HFF-Myc (cell line): Measurements from ENCODE around the gene AGBL2.
"Not testable (repeated sequence)": the region's sequence is repeated elsewhere in the genome, so short reads cannot be mapped to it uniquely, and the experiment has no call there.

ENCODE experiments used
- DNase-seq: peaks from one replicate; pipeline ENCODE4 v3.0.0-alpha.2; 2011; ENCODE audit warnings: low read depth; ENCODE audit errors: extremely low read depth
- H3K4me3 ChIP-seq: replicated peaks from 2 replicates; pipeline ENCODE4 v1.5.1; 2011; ENCODE audit warnings: low read depth, mild to moderate bottlenecking, control low read depth, low read length
- TF ChIP-seq, protein P1 (sequence below): IDR thresholded peaks from 2 replicates; pipeline ENCODE4 v1.5.1; 2012; ENCODE audit warnings: mild to moderate bottlenecking, low read depth, low read length, control low read depth; ENCODE audit errors: missing control alignments

AGBL2 gene, protein sequence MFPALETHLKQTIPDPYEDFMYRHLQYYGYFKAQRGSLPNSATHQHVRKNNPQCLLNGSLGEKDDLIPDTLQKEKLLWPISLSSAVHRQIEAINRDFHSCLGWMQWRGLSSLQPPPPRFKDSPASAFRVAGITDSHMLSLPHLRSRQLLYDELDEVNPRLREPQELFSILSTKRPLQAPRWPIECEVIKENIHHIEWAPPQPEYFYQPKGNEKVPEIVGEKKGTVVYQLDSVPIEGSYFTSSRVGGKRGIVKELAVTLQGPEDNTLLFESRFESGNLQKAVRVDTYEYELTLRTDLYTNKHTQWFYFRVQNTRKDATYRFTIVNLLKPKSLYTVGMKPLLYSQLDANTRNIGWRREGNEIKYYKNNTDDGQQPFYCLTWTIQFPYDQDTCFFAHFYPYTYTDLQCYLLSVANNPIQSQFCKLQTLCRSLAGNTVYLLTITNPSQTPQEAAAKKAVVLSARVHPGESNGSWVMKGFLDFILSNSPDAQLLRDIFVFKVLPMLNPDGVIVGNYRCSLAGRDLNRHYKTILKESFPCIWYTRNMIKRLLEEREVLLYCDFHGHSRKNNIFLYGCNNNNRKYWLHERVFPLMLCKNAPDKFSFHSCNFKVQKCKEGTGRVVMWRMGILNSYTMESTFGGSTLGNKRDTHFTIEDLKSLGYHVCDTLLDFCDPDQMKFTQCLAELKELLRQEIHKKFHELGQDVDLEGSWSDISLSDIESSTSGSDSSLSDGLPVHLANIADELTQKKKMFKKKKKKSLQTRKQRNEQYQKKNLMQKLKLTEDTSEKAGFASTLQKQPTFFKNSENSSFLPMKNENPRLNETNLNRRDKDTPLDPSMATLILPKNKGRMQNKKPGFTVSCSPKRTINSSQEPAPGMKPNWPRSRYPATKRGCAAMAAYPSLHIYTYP

DNA sequence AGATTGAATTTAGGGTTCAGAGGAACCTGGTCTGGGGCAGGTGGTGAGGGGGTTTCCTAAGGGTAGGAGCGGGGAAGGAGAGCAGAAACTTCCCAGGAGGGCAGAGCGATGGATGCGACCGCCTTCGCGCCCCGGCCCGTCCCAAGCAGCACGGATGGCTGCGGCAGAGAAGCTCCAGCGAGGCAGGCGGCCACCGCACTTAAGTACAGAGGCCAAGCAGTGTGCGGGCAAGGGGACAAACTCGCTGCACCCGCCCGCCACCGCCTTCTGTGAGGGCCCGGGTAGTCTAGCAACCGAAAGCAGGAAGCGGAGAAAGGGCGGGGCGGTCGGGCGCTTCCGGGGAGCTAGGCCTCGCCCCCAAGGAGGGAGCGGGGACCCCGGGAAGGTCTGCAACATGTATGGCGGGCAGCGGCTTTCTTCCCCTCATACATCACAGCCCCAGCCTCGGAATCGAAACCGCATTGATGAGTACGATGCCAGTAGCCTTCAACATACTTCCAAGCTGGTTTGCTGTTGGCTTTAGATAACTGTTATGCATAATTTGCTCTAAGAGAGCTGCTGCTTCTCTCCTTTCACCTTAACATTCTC is at the start of gene AGBL2:
TSS of gene AGBL2 (minus strand) at position 288 of the 588 bp plus-strand sequence. CDS start 719 bp downstream, outside the sequence.
- TF ChIP-seq, protein P1, sequence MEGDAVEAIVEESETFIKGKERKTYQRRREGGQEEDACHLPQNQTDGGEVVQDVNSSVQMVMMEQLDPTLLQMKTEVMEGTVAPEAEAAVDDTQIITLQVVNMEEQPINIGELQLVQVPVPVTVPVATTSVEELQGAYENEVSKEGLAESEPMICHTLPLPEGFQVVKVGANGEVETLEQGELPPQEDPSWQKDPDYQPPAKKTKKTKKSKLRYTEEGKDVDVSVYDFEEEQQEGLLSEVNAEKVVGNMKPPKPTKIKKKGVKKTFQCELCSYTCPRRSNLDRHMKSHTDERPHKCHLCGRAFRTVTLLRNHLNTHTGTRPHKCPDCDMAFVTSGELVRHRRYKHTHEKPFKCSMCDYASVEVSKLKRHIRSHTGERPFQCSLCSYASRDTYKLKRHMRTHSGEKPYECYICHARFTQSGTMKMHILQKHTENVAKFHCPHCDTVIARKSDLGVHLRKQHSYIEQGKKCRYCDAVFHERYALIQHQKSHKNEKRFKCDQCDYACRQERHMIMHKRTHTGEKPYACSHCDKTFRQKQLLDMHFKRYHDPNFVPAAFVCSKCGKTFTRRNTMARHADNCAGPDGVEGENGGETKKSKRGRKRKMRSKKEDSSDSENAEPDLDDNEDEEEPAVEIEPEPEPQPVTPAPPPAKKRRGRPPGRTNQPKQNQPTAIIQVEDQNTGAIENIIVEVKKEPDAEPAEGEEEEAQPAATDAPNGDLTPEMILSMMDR: no peak
- DNase-seq: peak; percentile 25
- H3K4me3 ChIP-seq: peak within 1 kb of the TSS; percentile 63

DNA sequence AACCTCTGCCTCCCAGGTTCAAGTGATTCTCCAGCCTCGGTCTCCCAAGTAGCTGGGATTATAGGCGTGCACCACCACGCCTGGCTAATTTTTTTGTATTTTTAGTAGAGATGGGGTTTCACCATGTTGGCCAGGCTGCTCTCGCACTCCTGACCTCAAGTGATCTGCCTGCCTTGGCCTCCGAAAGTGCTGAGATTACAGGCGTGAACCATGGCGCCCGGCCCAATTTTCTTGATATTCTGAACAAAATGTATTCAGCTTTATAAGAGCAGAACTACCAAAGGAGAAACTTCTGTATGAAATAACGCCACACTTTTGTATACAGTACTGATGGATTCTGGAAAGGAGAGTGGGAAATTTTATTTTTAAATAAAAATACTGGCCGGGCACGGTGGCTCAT is 44.1 kb upstream of the AGBL2 start:
- not testable (repeated sequence) for H3K4me3 ChIP-seq, DNase-seq

DNA sequence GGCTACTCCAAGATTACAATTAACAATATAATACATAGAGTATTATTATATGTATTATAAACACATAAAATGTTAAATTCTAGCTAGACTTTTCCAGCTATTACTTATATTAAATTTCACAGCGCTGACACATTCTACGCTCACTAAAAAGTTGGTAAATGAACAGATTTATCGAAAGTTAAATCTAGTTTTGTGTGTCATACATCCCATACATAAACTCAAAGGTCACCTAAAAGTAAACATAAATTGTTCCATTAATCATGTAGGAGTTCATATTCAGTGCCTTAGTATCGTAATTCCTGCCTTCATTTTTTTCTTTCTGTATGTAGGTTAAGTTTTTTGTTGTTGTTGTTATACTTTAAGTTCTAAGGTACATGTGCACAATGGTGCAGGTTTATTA is 41.0 kb upstream of the AGBL2 start:
- no peak for DNase-seq
- TF ChIP-seq, protein P1: no peak
- no peak overlapping the region for H3K4me3 ChIP-seq

DNA sequence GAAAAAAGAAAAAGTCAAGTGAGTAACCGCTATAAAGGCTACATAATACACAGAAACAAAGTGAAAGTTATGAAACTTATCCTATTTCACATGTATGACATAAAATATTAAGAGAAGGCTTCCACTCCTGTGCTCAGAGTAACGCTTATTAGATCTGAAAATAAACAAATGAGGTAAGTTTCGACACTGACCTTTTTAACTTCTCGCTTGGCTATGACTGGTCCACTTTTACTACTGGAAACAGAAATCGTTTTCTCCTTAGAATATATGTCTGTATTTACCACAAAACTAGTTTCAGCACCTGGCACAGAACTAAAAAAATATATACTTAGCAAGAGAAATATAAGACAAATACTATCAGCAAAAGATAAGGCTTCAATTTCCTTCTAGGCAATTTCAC is 35.6 kb upstream of the AGBL2 start:
- H3K4me3 ChIP-seq: no peak overlapping the region
- TF ChIP-seq, protein P1: no peak
- DNase-seq: no peak

DNA sequence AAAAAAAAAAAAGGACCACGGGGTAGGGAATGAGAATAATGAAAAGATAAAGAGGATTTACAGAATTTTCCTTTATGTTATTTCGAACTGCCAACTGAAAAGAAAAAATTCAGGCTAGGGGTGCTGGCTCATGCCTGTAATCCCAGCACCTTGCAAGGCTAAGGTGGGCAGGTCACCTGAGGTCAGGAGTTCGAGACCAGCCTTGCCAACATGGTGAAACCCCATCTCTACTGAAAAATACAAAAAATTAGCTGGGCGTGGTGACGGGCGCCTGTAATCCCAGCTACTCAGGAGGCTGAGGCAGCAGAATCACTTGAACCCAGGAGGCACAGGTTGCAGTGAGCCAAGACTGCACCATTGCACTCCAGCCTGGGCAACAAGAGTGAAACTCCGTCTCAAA is 27.3 kb upstream of the AGBL2 start:
- not testable (repeated sequence) for H3K4me3 ChIP-seq, DNase-seq

DNA sequence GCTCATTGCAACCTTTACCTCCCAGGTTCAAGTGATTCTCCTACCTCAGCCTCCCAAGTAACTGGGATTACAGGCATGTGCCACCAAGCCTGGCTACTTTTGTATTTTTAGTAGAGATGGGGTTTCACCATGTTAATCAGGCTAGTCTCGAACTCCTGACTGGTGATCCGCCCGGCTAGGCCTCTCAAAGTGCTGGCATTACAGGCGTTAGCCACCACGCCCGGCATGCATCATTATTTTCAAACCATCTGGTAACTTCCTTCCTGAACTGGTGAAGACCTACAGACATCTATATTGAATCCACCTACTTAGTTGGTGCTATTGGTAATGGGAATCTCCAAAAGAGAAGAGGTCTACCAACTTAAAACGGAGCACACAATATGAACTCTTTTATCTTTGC is 22.6 kb upstream of the AGBL2 start:
- not testable (repeated sequence) for H3K4me3 ChIP-seq, DNase-seq

DNA sequence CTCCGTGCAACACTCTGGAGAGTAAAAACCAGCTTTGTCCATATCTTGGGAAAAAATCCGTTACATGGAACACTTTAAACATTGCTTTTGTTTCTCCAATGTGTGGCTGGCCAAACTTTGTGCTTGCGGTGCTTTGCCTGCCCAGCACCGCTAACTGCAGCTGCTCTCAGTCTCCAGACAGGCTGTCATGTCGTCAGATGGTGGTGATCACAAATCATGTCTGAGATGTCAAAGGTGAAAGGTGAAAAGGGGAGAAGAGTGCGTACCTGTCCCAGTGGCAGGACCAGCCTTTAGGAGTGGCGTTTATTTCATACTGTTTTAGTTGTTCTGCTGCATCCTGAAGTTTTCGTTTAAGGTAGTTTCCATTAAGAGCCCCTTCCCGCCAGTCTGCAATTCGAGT is 17.1 kb upstream of the AGBL2 start:
- TF ChIP-seq, protein P1: no peak
- H3K4me3 ChIP-seq: no peak overlapping the region
- DNase-seq: no peak

DNA sequence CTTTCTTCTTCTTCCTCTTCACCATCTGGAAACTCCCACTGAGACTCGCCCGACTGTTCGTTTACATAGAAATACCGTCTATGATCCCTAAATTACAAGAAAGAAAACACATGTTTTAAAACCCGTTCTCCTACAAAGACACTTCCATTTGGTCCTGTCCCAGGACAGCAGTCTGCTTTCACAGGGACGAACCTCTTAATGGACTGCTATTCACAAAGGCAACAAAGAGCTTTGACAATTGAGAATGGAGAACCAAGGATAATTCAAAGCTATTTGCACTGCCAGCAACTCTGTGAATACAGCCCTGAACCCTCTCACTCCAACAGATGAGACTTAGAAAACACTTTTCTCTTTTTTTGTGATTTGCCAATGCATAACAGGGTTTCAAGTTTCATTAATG is 16.3 kb upstream of the AGBL2 start:
- TF ChIP-seq, protein P1: no peak
- DNase-seq: no peak
- H3K4me3 ChIP-seq: no peak overlapping the region
